Fibroblast of peridontal ligament (primary cell): ENCODE measurements around the gene SCGB1C1.
"Not testable (repeated sequence)": the region's sequence is repeated elsewhere in the genome, so short reads cannot be mapped to it uniquely, and the experiment has no call there.

Source experiments
- DNase-seq: peaks from one replicate; pipeline ENCODE4 v3.0.0-alpha.2; 2010; ENCODE audit errors: extremely low read depth

Gene SCGB1C1

GRCh38 chr11:218815-219593 lies 26.1 kb downstream of the SCGB1C1 start:
- DNase-seq, result no peak

- not testable (repeated sequence) for DNase-seq
Observed at GRCh38 chr11:220641-221215, 27.9 kb downstream of the SCGB1C1 start.

GRCh38 chr11:221539-221938 lies 28.7 kb downstream of the SCGB1C1 start:
- DNase-seq, result no peak

GRCh38 chr11:221998-222789 lies 29.3 kb downstream of the SCGB1C1 start:
- DNase-seq, result no peak

- DNase-seq, result no peak
Observed at GRCh38 chr11:223026-223789, 30.3 kb downstream of the SCGB1C1 start.

GRCh38 chr11:223884-224283 lies 31.0 kb downstream of the SCGB1C1 start:
- DNase-seq, result no peak

GRCh38 chr11:224424-224823 lies 31.5 kb downstream of the SCGB1C1 start:
- no peak for DNase-seq

GRCh38 chr11:225734-226453 lies 33.0 kb downstream of the SCGB1C1 start:
- DNase-seq, result peak; percentile 14

- no peak for DNase-seq
Observed at GRCh38 chr11:227824-228379, 35.0 kb downstream of the SCGB1C1 start.

GRCh38 chr11:230431-230830 lies 37.6 kb downstream of the SCGB1C1 start:
- no peak for DNase-seq

GRCh38 chr11:232783-233565 lies 40.1 kb downstream of the SCGB1C1 start:
- no peak for DNase-seq

- DNase-seq, result no peak
Observed at GRCh38 chr11:235180-235579, 42.3 kb downstream of the SCGB1C1 start.

GRCh38 chr11:235609-235996 lies 42.7 kb downstream of the SCGB1C1 start:
- DNase-seq, result peak; percentile 27

- DNase-seq, result peak; percentile 53
Observed at GRCh38 chr11:235997-236773, 43.3 kb downstream of the SCGB1C1 start, which contains the start of gene SIRT3. TSS of gene SIRT3 (minus strand) at chr11:236342. CDS start at chr11:236328, 14 bp downstream.

- peak; percentile 74 for DNase-seq
Observed at GRCh38 chr11:236774-237767, 44.2 kb downstream of the SCGB1C1 start, which contains the start of gene PSMD13. TSS of gene PSMD13 (plus strand) at chr11:236976. CDS start at chr11:237050, 74 bp downstream.

GRCh38 chr11:238346-238745 lies 45.5 kb downstream of the SCGB1C1 start:
- DNase-seq, result not testable (repeated sequence)

GRCh38 chr11:240315-240714 lies 47.4 kb downstream of the SCGB1C1 start:
- no peak for DNase-seq

GRCh38 chr11:241634-242033 lies 48.8 kb downstream of the SCGB1C1 start:
- no peak for DNase-seq
